ENCODE data around the gene FOXJ2.
A peak's percentile ranks its signal among the peaks of the same experiment; 100 is the strongest.

FOXJ2 gene

DNA sequence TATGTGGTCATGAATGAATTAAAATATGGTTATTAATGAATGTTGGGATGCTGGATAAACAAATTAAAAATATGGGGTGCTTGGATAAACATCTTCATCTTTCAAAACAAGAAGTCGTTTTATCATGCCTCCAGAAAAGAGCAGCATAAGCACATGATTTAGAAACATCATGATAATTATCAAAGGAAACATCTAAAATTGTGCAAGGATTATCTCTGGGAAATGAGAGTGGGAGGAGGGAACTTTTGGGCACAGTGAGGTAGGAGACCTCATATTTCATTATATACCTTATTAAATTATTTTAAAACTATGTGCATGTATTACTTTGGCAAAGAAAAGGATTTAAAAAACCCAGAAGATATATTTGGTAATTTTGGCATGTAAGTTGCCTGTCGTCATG is 24.8 kb downstream of the FOXJ2 start:
- no peak overlapping the region for H3K4me3 ChIP-seq (replicated peaks; ENCODE audit: insufficient read depth, low read length)
- peak overlapping the region; percentile 80 for H3K27ac ChIP-seq (replicated peaks)
- TF ChIP-seq SPI1 (IDR thresholded peaks at IDR 0.05; ENCODE audit: borderline replicate concordance, low read depth) (no peak), POLR2AphosphoS5 (IDR thresholded peaks at IDR 0.05; ENCODE audit: low read depth) (no peak), GABPA (IDR thresholded peaks at IDR 0.05; ENCODE audit: low read depth) (no peak)
- TF ChIP-seq, protein P1, sequence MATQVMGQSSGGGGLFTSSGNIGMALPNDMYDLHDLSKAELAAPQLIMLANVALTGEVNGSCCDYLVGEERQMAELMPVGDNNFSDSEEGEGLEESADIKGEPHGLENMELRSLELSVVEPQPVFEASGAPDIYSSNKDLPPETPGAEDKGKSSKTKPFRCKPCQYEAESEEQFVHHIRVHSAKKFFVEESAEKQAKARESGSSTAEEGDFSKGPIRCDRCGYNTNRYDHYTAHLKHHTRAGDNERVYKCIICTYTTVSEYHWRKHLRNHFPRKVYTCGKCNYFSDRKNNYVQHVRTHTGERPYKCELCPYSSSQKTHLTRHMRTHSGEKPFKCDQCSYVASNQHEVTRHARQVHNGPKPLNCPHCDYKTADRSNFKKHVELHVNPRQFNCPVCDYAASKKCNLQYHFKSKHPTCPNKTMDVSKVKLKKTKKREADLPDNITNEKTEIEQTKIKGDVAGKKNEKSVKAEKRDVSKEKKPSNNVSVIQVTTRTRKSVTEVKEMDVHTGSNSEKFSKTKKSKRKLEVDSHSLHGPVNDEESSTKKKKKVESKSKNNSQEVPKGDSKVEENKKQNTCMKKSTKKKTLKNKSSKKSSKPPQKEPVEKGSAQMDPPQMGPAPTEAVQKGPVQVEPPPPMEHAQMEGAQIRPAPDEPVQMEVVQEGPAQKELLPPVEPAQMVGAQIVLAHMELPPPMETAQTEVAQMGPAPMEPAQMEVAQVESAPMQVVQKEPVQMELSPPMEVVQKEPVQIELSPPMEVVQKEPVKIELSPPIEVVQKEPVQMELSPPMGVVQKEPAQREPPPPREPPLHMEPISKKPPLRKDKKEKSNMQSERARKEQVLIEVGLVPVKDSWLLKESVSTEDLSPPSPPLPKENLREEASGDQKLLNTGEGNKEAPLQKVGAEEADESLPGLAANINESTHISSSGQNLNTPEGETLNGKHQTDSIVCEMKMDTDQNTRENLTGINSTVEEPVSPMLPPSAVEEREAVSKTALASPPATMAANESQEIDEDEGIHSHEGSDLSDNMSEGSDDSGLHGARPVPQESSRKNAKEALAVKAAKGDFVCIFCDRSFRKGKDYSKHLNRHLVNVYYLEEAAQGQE (IDR thresholded peaks at IDR 0.05; ENCODE audit: insufficient replicate concordance, low read depth) = no peak
- TF ChIP-seq, protein P2, sequence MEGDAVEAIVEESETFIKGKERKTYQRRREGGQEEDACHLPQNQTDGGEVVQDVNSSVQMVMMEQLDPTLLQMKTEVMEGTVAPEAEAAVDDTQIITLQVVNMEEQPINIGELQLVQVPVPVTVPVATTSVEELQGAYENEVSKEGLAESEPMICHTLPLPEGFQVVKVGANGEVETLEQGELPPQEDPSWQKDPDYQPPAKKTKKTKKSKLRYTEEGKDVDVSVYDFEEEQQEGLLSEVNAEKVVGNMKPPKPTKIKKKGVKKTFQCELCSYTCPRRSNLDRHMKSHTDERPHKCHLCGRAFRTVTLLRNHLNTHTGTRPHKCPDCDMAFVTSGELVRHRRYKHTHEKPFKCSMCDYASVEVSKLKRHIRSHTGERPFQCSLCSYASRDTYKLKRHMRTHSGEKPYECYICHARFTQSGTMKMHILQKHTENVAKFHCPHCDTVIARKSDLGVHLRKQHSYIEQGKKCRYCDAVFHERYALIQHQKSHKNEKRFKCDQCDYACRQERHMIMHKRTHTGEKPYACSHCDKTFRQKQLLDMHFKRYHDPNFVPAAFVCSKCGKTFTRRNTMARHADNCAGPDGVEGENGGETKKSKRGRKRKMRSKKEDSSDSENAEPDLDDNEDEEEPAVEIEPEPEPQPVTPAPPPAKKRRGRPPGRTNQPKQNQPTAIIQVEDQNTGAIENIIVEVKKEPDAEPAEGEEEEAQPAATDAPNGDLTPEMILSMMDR (IDR thresholded peaks at IDR 0.05; ENCODE audit: insufficient read depth, low read length) = no peak
- DNase-seq (ENCODE audit: low read depth in 1 of 2, low spot score in 1 of 2) = no peak
- no peaks in the 10 kb centered on the region for H3K27me3 ChIP-seq (ENCODE audit: insufficient read depth, poor library complexity, severe bottlenecking)

DNA sequence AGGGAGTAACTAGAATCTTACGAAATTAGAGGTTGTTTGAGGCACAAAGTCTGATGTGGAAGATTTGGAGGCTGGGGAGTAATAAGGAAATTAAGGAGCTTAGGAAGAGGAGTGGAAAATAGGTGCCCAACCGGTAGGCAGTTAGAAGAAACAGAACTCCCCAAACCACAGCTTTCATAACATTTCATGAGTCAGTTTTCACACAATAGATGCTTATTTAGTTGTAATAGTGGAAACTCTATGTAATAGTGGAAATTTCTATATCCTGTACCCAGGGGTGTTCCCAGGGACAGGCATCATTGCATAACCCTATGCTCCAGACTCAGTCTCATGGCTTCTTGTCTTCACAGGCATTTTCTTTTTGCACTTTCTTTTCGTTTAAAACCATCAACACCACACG is 25.3 kb downstream of the FOXJ2 start:
- 0 out of 2 replicates have a peak overlapping the region, but pooled peaks have one; percentile 3 for H3K4me3 ChIP-seq (replicated peaks; ENCODE audit: insufficient read depth, low read length)
- H3K27ac ChIP-seq (replicated peaks) = peak overlapping the region; percentile 80
- DNase-seq (ENCODE audit: low read depth in 1 of 2, low spot score in 1 of 2) = peak; percentile 81 to 96
- TF ChIP-seq, protein P1 (IDR thresholded peaks at IDR 0.05; ENCODE audit: insufficient replicate concordance, low read depth) = no peak
- TF ChIP-seq SPI1 (IDR thresholded peaks at IDR 0.05; ENCODE audit: borderline replicate concordance, low read depth) (peak; percentile 33; the same call in 1 of the 2 replicates), POLR2AphosphoS5 (IDR thresholded peaks at IDR 0.05; ENCODE audit: low read depth) (peak; percentile 89), GABPA (IDR thresholded peaks at IDR 0.05; ENCODE audit: low read depth) (peak; percentile 53; the same call in 1 of the 2 replicates)
- TF ChIP-seq, protein P2 (IDR thresholded peaks at IDR 0.05; ENCODE audit: insufficient read depth, low read length) = no peak
- H3K27me3 ChIP-seq (ENCODE audit: insufficient read depth, poor library complexity, severe bottlenecking) = no peaks in the 10 kb centered on the region

DNA sequence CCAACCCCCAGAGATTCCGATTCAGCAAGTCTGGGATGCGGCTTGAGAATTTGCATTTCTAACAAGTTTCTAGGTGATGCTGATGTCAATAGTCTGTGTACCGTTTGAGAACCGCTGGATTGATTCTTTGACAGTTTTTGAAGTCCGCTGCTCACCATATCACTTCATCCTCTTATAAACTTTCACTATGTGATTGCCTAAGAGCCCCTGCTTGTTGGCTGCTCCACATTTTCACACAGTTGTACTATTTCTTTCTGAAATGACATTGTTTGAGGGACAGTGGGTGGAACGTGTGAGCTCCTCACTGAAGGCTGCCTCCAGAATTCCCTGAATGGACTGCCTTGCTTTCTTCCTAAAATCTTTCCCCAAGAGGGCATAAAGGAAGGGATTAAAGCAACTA is 26.0 kb downstream of the FOXJ2 start:
- H3K27ac ChIP-seq (replicated peaks) = peak overlapping the region; percentile 80
- TF ChIP-seq GABPA (IDR thresholded peaks at IDR 0.05; ENCODE audit: low read depth) (no peak), SPI1 (IDR thresholded peaks at IDR 0.05; ENCODE audit: borderline replicate concordance, low read depth) (no peak), POLR2AphosphoS5 (IDR thresholded peaks at IDR 0.05; ENCODE audit: low read depth) (no peak)
- TF ChIP-seq, protein P1 (IDR thresholded peaks at IDR 0.05; ENCODE audit: insufficient replicate concordance, low read depth) = no peak
- TF ChIP-seq, protein P2 (IDR thresholded peaks at IDR 0.05; ENCODE audit: insufficient read depth, low read length) = no peak
- no peak for DNase-seq (ENCODE audit: low read depth in 1 of 2, low spot score in 1 of 2)
- no peak overlapping the region for H3K4me3 ChIP-seq (replicated peaks; ENCODE audit: insufficient read depth, low read length)
- no peaks in the 10 kb centered on the region for H3K27me3 ChIP-seq (ENCODE audit: insufficient read depth, poor library complexity, severe bottlenecking)
